ENCODE data around the gene PCCA.
"Not testable (repeated sequence)": the region's sequence is repeated elsewhere in the genome, so short reads cannot be mapped to it uniquely, and the experiment has no call there.

The PCCA gene

DNA sequence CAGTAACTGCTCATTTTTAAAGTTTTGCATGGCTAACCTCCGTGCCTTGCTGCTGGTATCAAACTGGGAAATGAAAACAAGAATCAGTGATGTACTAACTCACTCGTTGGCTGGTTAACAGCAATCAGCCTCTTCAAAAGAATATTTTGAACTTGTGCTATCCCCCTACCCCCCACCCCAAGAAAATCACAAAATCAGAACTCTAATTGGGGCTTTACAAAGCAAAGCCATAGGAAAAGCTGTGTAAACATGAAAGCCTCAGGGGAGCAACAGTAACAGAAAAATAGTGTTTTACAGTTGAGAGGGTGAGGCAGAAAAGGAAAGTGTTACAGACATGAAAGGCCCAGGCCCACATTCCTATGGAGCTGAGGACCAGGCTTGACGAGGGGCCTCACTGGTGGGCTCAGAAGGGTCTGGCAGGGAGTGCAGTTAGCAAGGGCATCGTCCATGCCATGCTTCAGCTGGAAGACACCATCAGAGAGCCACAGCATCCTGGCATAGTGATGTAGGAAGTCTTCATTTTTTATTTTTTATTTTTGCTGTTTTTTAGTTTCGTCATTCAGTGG is 217.6 kb downstream of the PCCA start:
- Histone ChIP-seq H3K36me3 (replicated peaks) (no peaks in the 10 kb centered on the region; the same call in 1 of the 2 replicates), H3K4me3 (no peak overlapping the region), H3K27me3 (ENCODE audit: low read depth) (no peaks in the 10 kb centered on the region), H3K4me1 (no peaks in the 10 kb centered on the region), H3K9me3 (no peaks in the 10 kb centered on the region)
- in situ Hi-C loops (cut with MboI; ENCODE audit: low sequenced_read_pairs) = no loop called here
- no peak for DNase-seq (ENCODE audit: low spot score in 2 of 2)

GRCh38 chr13:100314132-100314910 is 225.4 kb downstream of the PCCA start:
- Histone ChIP-seq H3K4me1 (no peaks in the 10 kb centered on the region), H3K27me3 (ENCODE audit: low read depth) (no peaks in the 10 kb centered on the region), H3K4me3 (no peak overlapping the region), H3K9me3 (no peaks in the 10 kb centered on the region), H3K36me3 (replicated peaks) (no peaks in the 10 kb centered on the region)
- in situ Hi-C loops (cut with MboI; ENCODE audit: low sequenced_read_pairs) = no loop called here
- DNase-seq (ENCODE audit: low spot score in 2 of 2) = no peak

DNA sequence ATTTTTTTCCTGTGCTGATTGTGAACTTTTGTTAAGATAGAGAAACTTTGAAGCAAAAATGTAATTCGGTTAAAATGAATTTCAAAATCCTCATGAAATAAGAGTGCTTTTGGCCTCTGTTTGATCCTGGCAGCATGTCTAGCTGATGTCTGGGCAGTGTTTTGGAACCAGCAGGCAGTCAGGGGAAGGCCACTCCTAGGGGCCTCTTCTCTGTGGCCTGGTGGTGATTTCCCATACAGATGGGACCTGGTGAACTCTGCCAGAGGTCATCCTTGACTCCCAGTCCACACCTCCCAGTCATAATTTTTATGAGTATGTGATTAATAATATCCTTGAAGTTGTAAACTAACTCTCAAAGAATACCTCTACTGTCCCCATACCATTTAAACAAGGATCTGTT is 226.6 kb downstream of the PCCA start:
- in situ Hi-C loops (cut with MboI; ENCODE audit: low sequenced_read_pairs) = no loop called here
- Histone ChIP-seq H3K36me3 (replicated peaks) (no peaks in the 10 kb centered on the region), H3K4me1 (no peaks in the 10 kb centered on the region), H3K4me3 (no peak overlapping the region), H3K27me3 (ENCODE audit: low read depth) (no peaks in the 10 kb centered on the region), H3K9me3 (no peaks in the 10 kb centered on the region)
- no peak for DNase-seq (ENCODE audit: low spot score in 2 of 2)

- DNase-seq (ENCODE audit: low spot score in 2 of 2); in situ Hi-C loops (cut with MboI; ENCODE audit: low sequenced_read_pairs); H3K27me3 ChIP-seq (ENCODE audit: low read depth); H3K9me3 ChIP-seq; H3K4me3 ChIP-seq; H3K36me3 ChIP-seq (replicated peaks); H3K4me1 ChIP-seq: not testable (repeated sequence)
Measured at GRCh38 chr13:100318473-100318872, 229.6 kb downstream of the PCCA start.

GRCh38 chr13:100323937-100324336 is 235.0 kb downstream of the PCCA start:
- no peaks in the 10 kb centered on the region for H3K27me3 ChIP-seq (ENCODE audit: low read depth)
- no peaks in the 10 kb centered on the region for H3K36me3 ChIP-seq (replicated peaks)
- H3K9me3 ChIP-seq = no peaks in the 10 kb centered on the region
- H3K4me1 ChIP-seq = no peaks in the 10 kb centered on the region
- DNase-seq (ENCODE audit: low spot score in 2 of 2) = no peak
- no peak overlapping the region for H3K4me3 ChIP-seq
- in situ Hi-C loops (cut with MboI; ENCODE audit: low sequenced_read_pairs) = no loop called here

DNA sequence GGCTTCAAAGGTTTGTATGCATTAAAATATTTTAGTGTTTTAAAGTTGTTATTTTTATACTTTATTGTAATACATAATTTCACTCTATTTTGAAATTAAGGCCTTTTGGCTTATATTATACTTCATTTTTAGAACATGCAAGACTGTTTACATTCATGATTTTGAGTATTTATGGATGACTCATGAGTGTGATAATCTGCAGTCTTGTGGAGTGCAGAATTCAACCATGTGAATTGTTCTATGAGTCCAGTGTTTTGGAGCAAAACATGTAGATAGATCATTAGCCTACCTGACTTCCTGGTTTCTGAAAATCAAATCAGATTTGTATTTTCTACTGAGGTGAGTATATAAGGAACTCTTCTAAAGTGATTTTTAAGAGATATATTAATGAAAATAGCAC is 241.8 kb downstream of the PCCA start:
- Histone ChIP-seq H3K9me3 (no peaks in the 10 kb centered on the region), H3K4me1 (no peaks in the 10 kb centered on the region), H3K36me3 (replicated peaks) (no peaks in the 10 kb centered on the region), H3K27me3 (ENCODE audit: low read depth) (no peaks in the 10 kb centered on the region), H3K4me3 (no peak overlapping the region)
- no peak for DNase-seq (ENCODE audit: low spot score in 2 of 2)
- in situ Hi-C loops (cut with MboI; ENCODE audit: low sequenced_read_pairs) = no loop called here

GRCh38 chr13:100333141-100333540 is 244.2 kb downstream of the PCCA start:
- Histone ChIP-seq H3K4me1 (no peaks in the 10 kb centered on the region), H3K36me3 (replicated peaks) (no peaks in the 10 kb centered on the region), H3K9me3 (no peaks in the 10 kb centered on the region), H3K4me3 (no peak overlapping the region), H3K27me3 (ENCODE audit: low read depth) (no peaks in the 10 kb centered on the region)
- in situ Hi-C loops (cut with MboI; ENCODE audit: low sequenced_read_pairs) = no loop called here
- DNase-seq (ENCODE audit: low spot score in 2 of 2) = no peak

GRCh38 chr13:100334214-100334613 is 245.3 kb downstream of the PCCA start:
- in situ Hi-C loops (cut with MboI; ENCODE audit: low sequenced_read_pairs) = no loop called here
- H3K27me3 ChIP-seq (ENCODE audit: low read depth) = no peaks in the 10 kb centered on the region
- no peak for DNase-seq (ENCODE audit: low spot score in 2 of 2)
- H3K9me3 ChIP-seq = no peaks in the 10 kb centered on the region
- H3K4me3 ChIP-seq = no peak overlapping the region
- no peaks in the 10 kb centered on the region for H3K36me3 ChIP-seq (replicated peaks)
- H3K4me1 ChIP-seq = no peaks in the 10 kb centered on the region

DNA sequence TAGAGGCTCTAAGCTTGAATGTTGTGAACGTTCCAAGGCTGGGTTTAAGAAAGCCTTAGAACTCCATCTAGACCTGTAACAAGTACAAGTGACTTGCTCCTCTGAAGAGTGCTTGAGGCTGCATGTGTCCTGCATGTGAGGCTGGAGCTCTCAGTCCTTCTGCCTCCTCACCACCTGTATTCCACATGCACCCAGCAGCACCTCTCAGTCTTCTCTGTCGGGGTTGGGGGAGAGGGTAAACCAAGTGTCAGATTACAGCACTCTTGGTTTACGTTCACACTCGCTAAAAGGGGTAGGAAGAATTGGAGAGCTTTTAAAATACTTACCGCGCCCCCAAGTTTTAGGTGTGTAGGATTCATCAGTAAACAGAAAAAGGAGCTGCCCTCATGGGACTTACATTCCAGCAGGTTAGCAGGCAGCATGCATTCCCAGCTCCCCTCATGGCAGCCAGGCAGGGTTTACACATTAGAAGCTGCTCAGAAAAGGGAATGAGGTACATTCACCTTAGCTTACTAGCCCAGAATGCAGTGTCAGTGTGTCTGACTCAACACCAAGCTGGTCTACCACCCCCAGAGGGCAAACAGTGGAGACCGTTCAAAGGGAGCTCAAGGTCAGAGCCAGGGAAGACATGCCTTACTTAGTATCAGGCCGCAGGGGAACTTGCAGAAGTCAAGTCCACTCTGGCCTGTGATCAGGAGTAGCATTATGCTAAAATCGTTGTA is 248.1 kb downstream of the PCCA start:
- Histone ChIP-seq H3K36me3 (replicated peaks) (no peaks in the 10 kb centered on the region), H3K4me3 (no peak overlapping the region), H3K4me1 (no peaks in the 10 kb centered on the region), H3K9me3 (no peaks in the 10 kb centered on the region), H3K27me3 (ENCODE audit: low read depth) (no peaks in the 10 kb centered on the region)
- no peak for DNase-seq (ENCODE audit: low spot score in 2 of 2)
- in situ Hi-C loops (cut with MboI; ENCODE audit: low sequenced_read_pairs) = no loop called here

DNA sequence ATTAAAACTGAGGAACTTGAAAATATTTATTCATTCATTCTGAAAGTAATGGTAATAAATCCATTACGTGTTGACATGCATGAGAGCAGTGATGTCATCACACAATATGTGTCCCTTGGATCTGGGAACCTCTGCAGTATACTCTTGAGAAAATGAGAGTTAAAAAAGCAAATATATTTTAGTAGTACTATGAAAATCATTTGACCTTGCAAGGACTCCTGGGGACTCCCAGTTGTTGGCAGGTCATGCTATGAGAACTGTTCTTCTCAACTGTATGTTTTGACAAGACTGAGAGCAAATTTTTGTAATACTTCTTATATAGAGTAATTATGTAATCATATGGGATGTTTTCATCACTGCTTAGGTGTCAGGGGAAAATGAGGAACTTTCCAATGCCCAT is 249.4 kb downstream of the PCCA start:
- H3K9me3 ChIP-seq = no peaks in the 10 kb centered on the region
- no peak overlapping the region for H3K4me3 ChIP-seq
- H3K27me3 ChIP-seq (ENCODE audit: low read depth) = no peaks in the 10 kb centered on the region
- no peak for DNase-seq (ENCODE audit: low spot score in 2 of 2)
- in situ Hi-C loops (cut with MboI; ENCODE audit: low sequenced_read_pairs) = no loop called here
- no peaks in the 10 kb centered on the region for H3K36me3 ChIP-seq (replicated peaks)
- no peaks in the 10 kb centered on the region for H3K4me1 ChIP-seq

GRCh38 chr13:100339411-100339940 is 250.6 kb downstream of the PCCA start:
- no peaks in the 10 kb centered on the region for H3K9me3 ChIP-seq
- H3K4me1 ChIP-seq = no peaks in the 10 kb centered on the region
- DNase-seq (ENCODE audit: low spot score in 2 of 2) = no peak
- H3K27me3 ChIP-seq (ENCODE audit: low read depth) = no peaks in the 10 kb centered on the region
- no peaks in the 10 kb centered on the region for H3K36me3 ChIP-seq (replicated peaks)
- in situ Hi-C loops (cut with MboI; ENCODE audit: low sequenced_read_pairs) = no loop called here
- H3K4me3 ChIP-seq = no peak overlapping the region

DNA sequence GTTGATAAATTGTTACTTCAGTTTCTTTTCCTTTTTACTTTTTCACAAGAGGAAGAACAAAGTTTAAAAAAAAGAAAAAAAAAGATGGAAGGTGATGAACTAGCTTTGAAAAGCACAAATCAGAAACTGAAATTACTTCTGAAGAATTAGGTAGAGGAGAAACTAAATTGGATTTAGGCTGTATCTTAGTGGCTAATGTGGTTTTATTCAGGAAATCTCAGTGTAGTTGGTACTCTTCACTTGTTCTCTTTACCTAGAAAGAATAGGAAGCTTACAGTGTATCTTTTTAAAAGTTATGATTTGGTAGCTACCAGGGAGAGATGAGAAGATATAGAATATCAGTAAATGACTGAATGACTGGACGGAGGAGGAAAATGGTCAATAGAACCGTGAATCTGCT is 252.0 kb downstream of the PCCA start:
- H3K4me1 ChIP-seq = no peaks in the 10 kb centered on the region
- H3K36me3 ChIP-seq (replicated peaks) = no peaks in the 10 kb centered on the region
- DNase-seq (ENCODE audit: low spot score in 2 of 2) = no peak
- H3K4me3 ChIP-seq = no peak overlapping the region
- no peaks in the 10 kb centered on the region for H3K9me3 ChIP-seq
- in situ Hi-C loops (cut with MboI; ENCODE audit: low sequenced_read_pairs) = no loop called here
- H3K27me3 ChIP-seq (ENCODE audit: low read depth) = no peaks in the 10 kb centered on the region

DNA sequence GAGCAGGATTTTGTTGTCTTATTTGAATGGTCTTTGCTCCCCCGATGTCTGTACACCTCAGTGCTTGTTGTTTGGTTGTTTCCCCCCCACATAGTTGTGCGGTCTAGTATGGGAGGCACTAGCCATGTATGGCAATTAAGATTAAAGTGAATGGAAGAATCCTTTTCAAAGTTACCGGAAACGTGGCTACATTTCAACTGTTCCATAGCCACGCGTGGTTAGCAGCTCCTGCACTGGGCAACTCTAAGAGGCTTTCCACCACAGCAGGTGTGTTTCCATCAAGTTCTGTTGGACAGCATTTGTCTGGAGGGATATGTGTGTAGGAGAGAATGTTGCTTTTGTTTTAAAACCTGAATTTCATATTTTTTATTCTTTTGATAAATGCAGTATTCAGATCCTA is 252.4 kb downstream of the PCCA start:
- Histone ChIP-seq H3K27me3 (ENCODE audit: low read depth) (no peaks in the 10 kb centered on the region), H3K9me3 (no peaks in the 10 kb centered on the region), H3K4me1 (no peaks in the 10 kb centered on the region), H3K36me3 (replicated peaks) (no peaks in the 10 kb centered on the region), H3K4me3 (no peak overlapping the region)
- in situ Hi-C loops (cut with MboI; ENCODE audit: low sequenced_read_pairs) = no loop called here
- no peak for DNase-seq (ENCODE audit: low spot score in 2 of 2)

DNA sequence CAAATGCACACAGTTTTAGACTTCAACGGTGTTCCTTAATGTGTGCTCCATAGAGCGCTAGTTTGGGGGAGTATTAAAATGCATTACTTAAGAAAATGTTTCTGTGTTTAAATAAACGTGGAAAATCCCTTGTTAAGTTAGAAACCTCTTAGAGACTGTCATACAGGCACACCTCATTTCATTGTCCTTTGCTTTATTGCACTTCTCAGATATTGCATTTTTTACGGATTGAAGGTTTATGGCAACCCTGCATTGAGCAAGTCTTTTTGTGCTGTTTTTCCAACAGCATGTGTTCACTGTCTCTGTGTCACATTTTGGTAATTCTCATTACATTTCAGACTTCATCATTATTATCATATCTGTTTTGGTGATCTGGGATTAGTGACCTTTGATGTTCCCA is 255.7 kb downstream of the PCCA start:
- H3K9me3 ChIP-seq = no peaks in the 10 kb centered on the region
- H3K36me3 ChIP-seq (replicated peaks) = no peaks in the 10 kb centered on the region
- in situ Hi-C loops (cut with MboI; ENCODE audit: low sequenced_read_pairs) = no loop called here
- DNase-seq (ENCODE audit: low spot score in 2 of 2) = no peak
- H3K4me1 ChIP-seq = no peaks in the 10 kb centered on the region
- H3K4me3 ChIP-seq = no peak overlapping the region
- no peaks in the 10 kb centered on the region for H3K27me3 ChIP-seq (ENCODE audit: low read depth)

Measured in HAP-1 (cell line).